K562 (cell line): ENCODE data around the gene WTAP. TPM values are rescaled to one million over a fixed set of nuclear protein-coding genes. Genes with fewer than 3 reads are reported as not detected.

ENCODE experiments used
- HDAC3 ChIP-seq: fragments of 450-650 bp; IDR thresholded peaks from 2 replicates; pipeline ENCODE4 v1.6.1; 2018; ENCODE audit warnings: borderline replicate concordance, mild to moderate bottlenecking, moderate library complexity; ENCODE audit not compliant: partially characterized antibody
- HDAC8 ChIP-seq: fragments of 450-650 bp; IDR thresholded peaks from 2 replicates; pipeline ENCODE4 v1.6.1; 2016; ENCODE audit warnings: mild to moderate bottlenecking, missing genetic modification characterization, moderate library complexity, missing compliant biosample characterization
- RBM14 ChIP-seq: fragments of 200-400 bp; formaldehyde crosslinking; IDR thresholded peaks from 2 replicates; pipeline ENCODE4 v1.6.1; 2018; ENCODE audit warnings: low read depth, mild to moderate bottlenecking, low read length, moderate library complexity, borderline replicate concordance; ENCODE audit not compliant: insufficient read depth
- SMAD4 ChIP-seq: fragments of 250-450 bp; sonication (Bioruptor Pico); conservative IDR thresholded peaks from 2 replicates; pipeline ENCODE4 v1.8.0; 2021; ENCODE audit warnings: inconsistent platforms, mild to moderate bottlenecking, moderate library complexity
- SMC3 ChIP-seq: conservative IDR thresholded peaks from 2 replicates; pipeline ENCODE4 v1.6.1; 2011; ENCODE audit warnings: low read depth, low read length, improper control_type of control experiment; ENCODE audit not compliant: insufficient read depth
- SP1 ChIP-seq: sonication (generic); formaldehyde crosslinking; IDR thresholded peaks from 2 replicates; pipeline ENCODE4 v1.8.1; 2022; ENCODE audit warnings: mild to moderate bottlenecking, missing genetic modification reagents
- U2AF1 ChIP-seq: fragments of 200-400 bp; formaldehyde crosslinking; optimal IDR thresholded peaks from 2 replicates; pipeline ENCODE3; 2017; ENCODE audit warnings: mild to moderate bottlenecking, low read depth, low read length, moderate library complexity
- ZC3H4 ChIP-seq: sonication (generic); formaldehyde crosslinking; IDR thresholded peaks from 2 replicates; pipeline ENCODE4 v1.9.0; 2021; ENCODE audit warnings: missing genetic modification reagents, borderline replicate concordance
- ZNF384 ChIP-seq: IDR thresholded peaks from 2 replicates; pipeline ENCODE4 v1.6.1; 2012; ENCODE audit warnings: low read depth, low read length, improper control_type of control experiment
- ZNF764 ChIP-seq: fragments of 250-450 bp; sonication (Bioruptor Pico); IDR thresholded peaks from 2 replicates; pipeline ENCODE4 v1.4.0; 2020; ENCODE audit warnings: low read depth, mild to moderate bottlenecking, moderate library complexity
- ZSCAN32 ChIP-seq: fragments of 450-650 bp; formaldehyde crosslinking; IDR thresholded peaks from 2 replicates; pipeline ENCODE4 v1.4.0; 2020; ENCODE audit warnings: mild to moderate bottlenecking, moderate library complexity
- polyA plus RNA-seq, 8 experiments: library from polyadenylated mRNA; depleted of rRNA in 4 of 8; stranded (reverse) in 5 of 8; unstranded in 3 of 8; fragments of >200 nt; fragmentation: Nextera tagmentation in 2 of 8; fragmentation: Illumina TruSeq in 1 of 8; extraction: Ambion mirVana in 2 of 8; extraction: Trizol in 1 of 8; gene quantifications; 2 replicates each; pipeline versions ENCODE4 v1.2.1 to v1.2.3, GENCODE V29; 2011 to 2014; ENCODE audit warnings: inconsistent platforms in 1 of 8, missing spikeins in 1 of 8
- total RNA-seq, 7 experiments: library from RNA; depleted of rRNA in 6 of 7; stranded (reverse); fragments of >200 nt in 6 of 7; fragmentation: Illumina TruSeq in 2 of 7; extraction: Trizol in 2 of 7; gene quantifications; 2 replicates each; pipeline versions ENCODE4 v1.2.1 to v1.2.3, GENCODE V29; 2011 to 2021; ENCODE audit warnings: low replicate concordance in 1 of 7
- TF ChIP-seq, protein P1 (sequence below): sonication (generic); formaldehyde crosslinking; IDR thresholded peaks from 2 replicates; pipeline ENCODE4 v1.8.1; 2023; ENCODE audit warnings: mild to moderate bottlenecking, missing genetic modification reagents, moderate library complexity
- TF ChIP-seq, protein P2 (sequence below): fragments of 450-650 bp; IDR thresholded peaks from 2 replicates; pipeline ENCODE4 v1.6.1; 2016; ENCODE audit warnings: missing biosample characterization, missing genetic modification characterization
- TF ChIP-seq, protein P3 (sequence below), 2 experiments: fragments of 450-650 bp; conservative IDR thresholded peaks; 2 replicates each; pipeline ENCODE4 v1.6.1; 2017; ENCODE audit warnings: mild to moderate bottlenecking in 2 of 2, moderate library complexity in 2 of 2
- TF ChIP-seq, protein P4 (sequence below): sonication (generic); formaldehyde crosslinking; IDR thresholded peaks from 2 replicates; pipeline ENCODE4 v1.8.0; 2023; ENCODE audit warnings: mild to moderate bottlenecking, missing genetic modification reagents
- TF ChIP-seq, protein P5 (sequence below): fragments of 450-650 bp; conservative IDR thresholded peaks from 2 replicates; pipeline ENCODE4 v1.6.1; 2016; ENCODE audit warnings: missing genetic modification characterization, low read depth, mild to moderate bottlenecking, missing compliant biosample characterization, moderate library complexity

The WTAP gene
- total and polyA plus RNA-seq, 9 of the 15 experiments (the other 6 are each of a cell fraction or from before 2014, with no cell fraction given) = 52.4 to 156 (median 110) TPM

DNA sequence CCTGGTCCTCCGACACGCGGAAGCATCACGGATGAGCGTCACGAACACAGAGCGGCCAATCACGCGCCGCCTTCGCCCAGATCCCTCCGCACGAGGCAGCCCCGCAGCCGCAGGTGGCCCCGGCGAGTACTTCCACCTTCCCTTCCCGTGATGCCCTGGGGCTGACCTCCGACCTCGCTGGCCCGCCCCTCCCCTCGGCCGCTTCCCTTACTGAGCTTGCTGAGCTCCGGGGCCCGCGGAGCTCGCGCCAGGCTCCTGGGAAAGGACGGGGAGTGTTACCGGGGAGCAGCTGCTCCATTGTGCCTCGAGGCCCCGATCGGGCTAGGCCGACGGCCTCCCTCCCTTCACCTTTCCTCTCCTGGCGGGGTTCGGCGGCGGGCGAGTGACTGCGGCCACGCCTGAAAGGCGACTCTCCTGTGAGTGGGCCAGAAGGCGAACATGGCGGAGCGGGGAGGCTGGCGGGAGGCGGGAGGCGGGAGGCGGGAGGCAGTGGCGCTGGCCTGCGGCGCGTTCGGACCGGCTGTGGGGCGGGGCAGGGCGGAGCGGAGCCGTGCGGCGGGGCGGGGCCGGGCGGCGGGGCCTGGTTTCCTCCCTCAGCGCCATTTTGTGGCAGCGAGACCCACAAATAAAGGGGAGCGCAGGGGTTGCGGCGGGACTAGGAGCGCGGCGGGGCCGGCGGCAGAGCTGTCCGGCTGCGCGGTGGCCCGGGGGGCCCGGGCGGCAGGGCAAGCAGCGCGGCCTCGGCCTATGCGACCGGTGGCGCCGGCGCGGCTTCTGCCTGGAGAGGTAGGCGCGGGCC lies at the start of gene WTAP (continued):
- TF ChIP-seq, protein P1, sequence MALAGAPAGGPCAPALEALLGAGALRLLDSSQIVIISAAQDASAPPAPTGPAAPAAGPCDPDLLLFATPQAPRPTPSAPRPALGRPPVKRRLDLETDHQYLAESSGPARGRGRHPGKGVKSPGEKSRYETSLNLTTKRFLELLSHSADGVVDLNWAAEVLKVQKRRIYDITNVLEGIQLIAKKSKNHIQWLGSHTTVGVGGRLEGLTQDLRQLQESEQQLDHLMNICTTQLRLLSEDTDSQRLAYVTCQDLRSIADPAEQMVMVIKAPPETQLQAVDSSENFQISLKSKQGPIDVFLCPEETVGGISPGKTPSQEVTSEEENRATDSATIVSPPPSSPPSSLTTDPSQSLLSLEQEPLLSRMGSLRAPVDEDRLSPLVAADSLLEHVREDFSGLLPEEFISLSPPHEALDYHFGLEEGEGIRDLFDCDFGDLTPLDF (CRISPR knock-in tag) = peak; percentile 96
- TF ChIP-seq HDAC8 = peak; percentile 91
- peak; percentile 98 for TF ChIP-seq U2AF1
- TF ChIP-seq, protein P2, sequence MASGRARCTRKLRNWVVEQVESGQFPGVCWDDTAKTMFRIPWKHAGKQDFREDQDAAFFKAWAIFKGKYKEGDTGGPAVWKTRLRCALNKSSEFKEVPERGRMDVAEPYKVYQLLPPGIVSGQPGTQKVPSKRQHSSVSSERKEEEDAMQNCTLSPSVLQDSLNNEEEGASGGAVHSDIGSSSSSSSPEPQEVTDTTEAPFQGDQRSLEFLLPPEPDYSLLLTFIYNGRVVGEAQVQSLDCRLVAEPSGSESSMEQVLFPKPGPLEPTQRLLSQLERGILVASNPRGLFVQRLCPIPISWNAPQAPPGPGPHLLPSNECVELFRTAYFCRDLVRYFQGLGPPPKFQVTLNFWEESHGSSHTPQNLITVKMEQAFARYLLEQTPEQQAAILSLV = no peak
- peak; percentile 71; the same call in 1 of the 2 replicates for TF ChIP-seq ZC3H4
- TF ChIP-seq RBM14 = 0 out of 2 replicates have a peak, but pooled peaks have one; percentile 85
- TF ChIP-seq SMAD4 (CRISPR knock-in tag) = peak; percentile 94
- TF ChIP-seq, protein P3, sequence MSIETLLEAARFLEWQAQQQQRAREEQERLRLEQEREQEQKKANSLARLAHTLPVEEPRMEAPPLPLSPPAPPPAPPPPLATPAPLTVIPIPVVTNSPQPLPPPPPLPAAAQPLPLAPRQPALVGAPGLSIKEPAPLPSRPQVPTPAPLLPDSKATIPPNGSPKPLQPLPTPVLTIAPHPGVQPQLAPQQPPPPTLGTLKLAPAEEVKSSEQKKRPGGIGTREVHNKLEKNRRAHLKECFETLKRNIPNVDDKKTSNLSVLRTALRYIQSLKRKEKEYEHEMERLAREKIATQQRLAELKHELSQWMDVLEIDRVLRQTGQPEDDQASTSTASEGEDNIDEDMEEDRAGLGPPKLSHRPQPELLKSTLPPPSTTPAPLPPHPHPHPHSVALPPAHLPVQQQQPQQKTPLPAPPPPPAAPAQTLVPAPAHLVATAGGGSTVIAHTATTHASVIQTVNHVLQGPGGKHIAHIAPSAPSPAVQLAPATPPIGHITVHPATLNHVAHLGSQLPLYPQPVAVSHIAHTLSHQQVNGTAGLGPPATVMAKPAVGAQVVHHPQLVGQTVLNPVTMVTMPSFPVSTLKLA (conservative IDR thresholded peaks at IDR 0.05) = peak; percentile 94 to 96
- 0 out of 2 replicates have a peak, but pooled peaks have one; percentile 26 for TF ChIP-seq ZNF384
- no peak for TF ChIP-seq ZSCAN32 (CRISPR knock-in tag)
- TF ChIP-seq, protein P4, sequence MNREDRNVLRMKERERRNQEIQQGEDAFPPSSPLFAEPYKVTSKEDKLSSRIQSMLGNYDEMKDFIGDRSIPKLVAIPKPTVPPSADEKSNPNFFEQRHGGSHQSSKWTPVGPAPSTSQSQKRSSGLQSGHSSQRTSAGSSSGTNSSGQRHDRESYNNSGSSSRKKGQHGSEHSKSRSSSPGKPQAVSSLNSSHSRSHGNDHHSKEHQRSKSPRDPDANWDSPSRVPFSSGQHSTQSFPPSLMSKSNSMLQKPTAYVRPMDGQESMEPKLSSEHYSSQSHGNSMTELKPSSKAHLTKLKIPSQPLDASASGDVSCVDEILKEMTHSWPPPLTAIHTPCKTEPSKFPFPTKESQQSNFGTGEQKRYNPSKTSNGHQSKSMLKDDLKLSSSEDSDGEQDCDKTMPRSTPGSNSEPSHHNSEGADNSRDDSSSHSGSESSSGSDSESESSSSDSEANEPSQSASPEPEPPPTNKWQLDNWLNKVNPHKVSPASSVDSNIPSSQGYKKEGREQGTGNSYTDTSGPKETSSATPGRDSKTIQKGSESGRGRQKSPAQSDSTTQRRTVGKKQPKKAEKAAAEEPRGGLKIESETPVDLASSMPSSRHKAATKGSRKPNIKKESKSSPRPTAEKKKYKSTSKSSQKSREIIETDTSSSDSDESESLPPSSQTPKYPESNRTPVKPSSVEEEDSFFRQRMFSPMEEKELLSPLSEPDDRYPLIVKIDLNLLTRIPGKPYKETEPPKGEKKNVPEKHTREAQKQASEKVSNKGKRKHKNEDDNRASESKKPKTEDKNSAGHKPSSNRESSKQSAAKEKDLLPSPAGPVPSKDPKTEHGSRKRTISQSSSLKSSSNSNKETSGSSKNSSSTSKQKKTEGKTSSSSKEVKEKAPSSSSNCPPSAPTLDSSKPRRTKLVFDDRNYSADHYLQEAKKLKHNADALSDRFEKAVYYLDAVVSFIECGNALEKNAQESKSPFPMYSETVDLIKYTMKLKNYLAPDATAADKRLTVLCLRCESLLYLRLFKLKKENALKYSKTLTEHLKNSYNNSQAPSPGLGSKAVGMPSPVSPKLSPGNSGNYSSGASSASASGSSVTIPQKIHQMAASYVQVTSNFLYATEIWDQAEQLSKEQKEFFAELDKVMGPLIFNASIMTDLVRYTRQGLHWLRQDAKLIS (CRISPR knock-in tag) = peak; percentile 96
- peak; percentile 99 for TF ChIP-seq SP1 (CRISPR knock-in tag)
- peak; percentile 1 for TF ChIP-seq HDAC3
- TF ChIP-seq ZNF764 (CRISPR knock-in tag) = no peak
- no peak for TF ChIP-seq SMC3
- TF ChIP-seq, protein P5, sequence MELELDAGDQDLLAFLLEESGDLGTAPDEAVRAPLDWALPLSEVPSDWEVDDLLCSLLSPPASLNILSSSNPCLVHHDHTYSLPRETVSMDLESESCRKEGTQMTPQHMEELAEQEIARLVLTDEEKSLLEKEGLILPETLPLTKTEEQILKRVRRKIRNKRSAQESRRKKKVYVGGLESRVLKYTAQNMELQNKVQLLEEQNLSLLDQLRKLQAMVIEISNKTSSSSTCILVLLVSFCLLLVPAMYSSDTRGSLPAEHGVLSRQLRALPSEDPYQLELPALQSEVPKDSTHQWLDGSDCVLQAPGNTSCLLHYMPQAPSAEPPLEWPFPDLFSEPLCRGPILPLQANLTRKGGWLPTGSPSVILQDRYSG (tag) = peak; percentile 88
